HUES6 (cell line): ENCODE measurements around the gene NDUFS7.

ENCODE experiments used
- H3K27ac ChIP-seq: 2 replicates; pipeline ENCODE4 v1.7.0; 2013; ENCODE audit warnings: low read depth, mild to moderate bottlenecking, low read length, inconsistent platforms
- H3K27me3 ChIP-seq: 2 replicates; pipeline ENCODE4 v1.6.1; 2013; ENCODE audit warnings: low read length; ENCODE audit not compliant: control insufficient read depth, insufficient read depth
- H3K36me3 ChIP-seq: 2 replicates; pipeline ENCODE4 v1.6.1; 2013; ENCODE audit warnings: low read length; ENCODE audit not compliant: control insufficient read depth, insufficient read depth
- H3K4me1 ChIP-seq: 2 replicates; pipeline ENCODE4 v1.6.1; 2013; ENCODE audit warnings: low read length; ENCODE audit not compliant: control insufficient read depth, insufficient read depth
- H3K4me3 ChIP-seq: 2 replicates; pipeline ENCODE4 v1.5.1; 2013; ENCODE audit warnings: low read depth, low read length
- H3K9ac ChIP-seq: one replicate; pipeline ENCODE4 v1.6.1; 2013; ENCODE audit warnings: mild to moderate bottlenecking, low read length
- H3K9me3 ChIP-seq: 2 replicates; pipeline ENCODE4 v1.6.1; 2013; ENCODE audit warnings: low read depth, low read length; ENCODE audit not compliant: control insufficient read depth, insufficient read depth

The NDUFS7 gene

GRCh38 chr19:1430246-1430645 lies 46.5 kb downstream of the NDUFS7 start:
- H3K27me3 ChIP-seq, result no peaks in the 10 kb centered on the region
- no peak overlapping the region for H3K27ac ChIP-seq
- H3K36me3 ChIP-seq, result peaks cover 87% of the 10 kb centered on the region
- H3K9ac ChIP-seq, result no peak overlapping the region
- H3K9me3 ChIP-seq, result no peaks in the 10 kb centered on the region
- H3K4me3 ChIP-seq, result no peak overlapping the region
- no peaks in the 10 kb centered on the region for H3K4me1 ChIP-seq

- no peak overlapping the region for H3K27ac ChIP-seq
- H3K27me3 ChIP-seq, result no peaks in the 10 kb centered on the region
- peaks cover 74% of the 10 kb centered on the region for H3K36me3 ChIP-seq
Measured at GRCh38 chr19:1431759-1432506, 48.2 kb downstream of the NDUFS7 start.

GRCh38 chr19:1432507-1432887 lies 48.8 kb downstream of the NDUFS7 start:
- H3K9me3 ChIP-seq, result no peaks in the 10 kb centered on the region
- H3K36me3 ChIP-seq, result peaks cover 68% of the 10 kb centered on the region
- no peaks in the 10 kb centered on the region for H3K4me1 ChIP-seq
- H3K27ac ChIP-seq, result no peak overlapping the region
- no peak overlapping the region for H3K9ac ChIP-seq
- H3K4me3 ChIP-seq, result no peak overlapping the region
- H3K27me3 ChIP-seq, result no peaks in the 10 kb centered on the region

More at GRCh38 chr19:1431759-1432506, 48.2 kb downstream of the NDUFS7 start:
- Histone ChIP-seq H3K9ac (no peak overlapping the region), H3K9me3 (no peaks in the 10 kb centered on the region), H3K4me3 (no peak overlapping the region), H3K4me1 (no peaks in the 10 kb centered on the region)

GRCh38 chr19:1433119-1434039 lies 49.7 kb downstream of the NDUFS7 start:
- Histone ChIP-seq H3K4me3 (no peak overlapping the region), H3K4me1 (no peaks in the 10 kb centered on the region), H3K27me3 (no peaks in the 10 kb centered on the region), H3K36me3 (peaks cover 60% of the 10 kb centered on the region), H3K9me3 (no peaks in the 10 kb centered on the region), H3K9ac (no peak overlapping the region), H3K27ac (no peak overlapping the region)

GRCh38 chr19:1434040-1434366 lies 50.3 kb downstream of the NDUFS7 start:
- Histone ChIP-seq H3K4me1 (no peaks in the 10 kb centered on the region), H3K36me3 (peaks cover 54% of the 10 kb centered on the region), H3K27ac (peak overlapping the region; percentile 41; the same call in 1 of the 2 replicates), H3K9ac (no peak overlapping the region), H3K4me3 (no peak overlapping the region), H3K9me3 (no peaks in the 10 kb centered on the region), H3K27me3 (no peaks in the 10 kb centered on the region)

GRCh38 chr19:1434577-1435060 lies 50.9 kb downstream of the NDUFS7 start:
- H3K36me3 ChIP-seq, result peaks cover 51% of the 10 kb centered on the region

GRCh38 chr19:1435378-1435989 lies 51.8 kb downstream of the NDUFS7 start:
- Histone ChIP-seq H3K4me1 (peaks cover 5% of the 10 kb centered on the region), H3K27me3 (no peaks in the 10 kb centered on the region), H3K9me3 (no peaks in the 10 kb centered on the region), H3K4me3 (no peak overlapping the region), H3K27ac (0 out of 2 replicates have a peak overlapping the region, but pooled peaks have one; percentile 23), H3K36me3 (peaks cover 52% of the 10 kb centered on the region), H3K9ac (no peak overlapping the region)

More at GRCh38 chr19:1434577-1435060, 50.9 kb downstream of the NDUFS7 start:
- Histone ChIP-seq H3K27ac (peak overlapping the region; percentile 41; the same call in 1 of the 2 replicates), H3K9ac (no peak overlapping the region), H3K4me3 (no peak overlapping the region), H3K9me3 (no peaks in the 10 kb centered on the region), H3K27me3 (no peaks in the 10 kb centered on the region), H3K4me1 (peaks cover 4% of the 10 kb centered on the region)

- Histone ChIP-seq H3K27me3 (no peaks in the 10 kb centered on the region), H3K36me3 (peaks cover 58% of the 10 kb centered on the region), H3K4me1 (peaks cover 5% of the 10 kb centered on the region), H3K4me3 (peak overlapping the region; percentile 95), H3K27ac (no peak overlapping the region), H3K9me3 (no peaks in the 10 kb centered on the region), H3K9ac (no peak overlapping the region)
Measured at GRCh38 chr19:1437609-1438008, 53.9 kb downstream of the NDUFS7 start.

- Histone ChIP-seq H3K27me3 (no peaks in the 10 kb centered on the region), H3K9ac (peak within 1 kb of the TSS; percentile 97), H3K36me3 (peaks cover 54% of the 10 kb centered on the region), H3K27ac (peak within 1 kb of the TSS; percentile 98), H3K4me1 (peaks cover 5% of the 10 kb centered on the region), H3K9me3 (no peaks in the 10 kb centered on the region), H3K4me3 (peak within 1 kb of the TSS; percentile 95)
Measured at GRCh38 chr19:1438035-1438932, 54.6 kb downstream of the NDUFS7 start, which contains the start of gene RPS15. RPS15 (plus strand) TSS chr19:1438396; CDS start chr19:1438426, 30 bp downstream.

- Histone ChIP-seq H3K4me3 (peak overlapping the region; percentile 95), H3K4me1 (peaks cover 6% of the 10 kb centered on the region), H3K27me3 (no peaks in the 10 kb centered on the region), H3K9me3 (no peaks in the 10 kb centered on the region), H3K9ac (peak overlapping the region; percentile 97), H3K27ac (peak overlapping the region; percentile 98; the same call in 1 of the 2 replicates), H3K36me3 (peaks cover 48% of the 10 kb centered on the region)
Measured at GRCh38 chr19:1438933-1439354, 55.2 kb downstream of the NDUFS7 start.
